GM12878 (cell line): ENCODE measurements around the gene LY9.

ENCODE experiments used
- CBX3 ChIP-seq: fragments of 200-600 bp; sonication (generic); IDR thresholded peaks from 2 replicates; pipeline ENCODE4 v1.6.1; 2016; ENCODE audit warnings: low read depth, borderline replicate concordance
- PAX5 ChIP-seq: IDR thresholded peaks from 2 replicates; pipeline ENCODE4 v1.6.1; 2011; ENCODE audit warnings: low read depth, low read length, borderline replicate concordance
- TF ChIP-seq, protein P1 (sequence below): fragments of 450-650 bp; IDR thresholded peaks from 2 replicates; pipeline ENCODE4 v1.6.1; 2017; ENCODE audit warnings: mild to moderate bottlenecking

- TF ChIP-seq PAX5 (0 out of 2 replicates have a peak, but pooled peaks have one; percentile 60), CBX3 (no peak)
- TF ChIP-seq, protein P1, sequence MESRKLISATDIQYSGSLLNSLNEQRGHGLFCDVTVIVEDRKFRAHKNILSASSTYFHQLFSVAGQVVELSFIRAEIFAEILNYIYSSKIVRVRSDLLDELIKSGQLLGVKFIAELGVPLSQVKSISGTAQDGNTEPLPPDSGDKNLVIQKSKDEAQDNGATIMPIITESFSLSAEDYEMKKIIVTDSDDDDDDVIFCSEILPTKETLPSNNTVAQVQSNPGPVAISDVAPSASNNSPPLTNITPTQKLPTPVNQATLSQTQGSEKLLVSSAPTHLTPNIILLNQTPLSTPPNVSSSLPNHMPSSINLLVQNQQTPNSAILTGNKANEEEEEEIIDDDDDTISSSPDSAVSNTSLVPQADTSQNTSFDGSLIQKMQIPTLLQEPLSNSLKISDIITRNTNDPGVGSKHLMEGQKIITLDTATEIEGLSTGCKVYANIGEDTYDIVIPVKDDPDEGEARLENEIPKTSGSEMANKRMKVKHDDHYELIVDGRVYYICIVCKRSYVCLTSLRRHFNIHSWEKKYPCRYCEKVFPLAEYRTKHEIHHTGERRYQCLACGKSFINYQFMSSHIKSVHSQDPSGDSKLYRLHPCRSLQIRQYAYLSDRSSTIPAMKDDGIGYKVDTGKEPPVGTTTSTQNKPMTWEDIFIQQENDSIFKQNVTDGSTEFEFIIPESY = no peak
Measured at GRCh38 chr1:160862203-160863060, 66.5 kb downstream of the LY9 start, which contains the start of gene CD244.
